Loucy (cell line): Measurements from ENCODE around the gene NHLRC2.

ENCODE experiments used
- H2AFZ ChIP-seq: fragments of 200-600 bp; sonication (generic); 2 replicates; pipeline ENCODE4 v1.6.0; 2016; ENCODE audit warnings: antibody characterized with exemption, mild to moderate bottlenecking, low read length, moderate library complexity
- H3F3A ChIP-seq: fragments of 200-600 bp; 2 replicates; pipeline ENCODE4 v1.6.0; 2016; ENCODE audit warnings: antibody characterized with exemption, low read depth, mild to moderate bottlenecking
- H3K27me3 ChIP-seq: fragments of 200-600 bp; sonication (generic); 2 replicates; pipeline ENCODE4 v1.6.1; 2014; ENCODE audit warnings: low read length, mild to moderate bottlenecking; ENCODE audit not compliant: insufficient read depth, poor library complexity, severe bottlenecking
- H3K36me3 ChIP-seq: fragments of 200-600 bp; sonication (generic); 2 replicates; pipeline ENCODE4 v1.6.1; 2016; ENCODE audit warnings: low read length; ENCODE audit not compliant: insufficient read depth
- H3K4me1 ChIP-seq: fragments of 200-600 bp; sonication (generic); 2 replicates; pipeline ENCODE4 v1.5.1; 2014; ENCODE audit warnings: low read length, mild to moderate bottlenecking; ENCODE audit not compliant: insufficient read depth, poor library complexity, severe bottlenecking
- H3K4me2 ChIP-seq: fragments of 200-600 bp; sonication (generic); 2 replicates; pipeline ENCODE4 v1.6.0; 2014; ENCODE audit warnings: antibody characterized with exemption, low read length, low read depth, mild to moderate bottlenecking; ENCODE audit not compliant: poor library complexity, severe bottlenecking
- H3K4me3 ChIP-seq: fragments of 200-600 bp; sonication (generic); 2 replicates; pipeline ENCODE4 v1.5.1; 2014; ENCODE audit warnings: low read length, mild to moderate bottlenecking, mixed read lengths; ENCODE audit not compliant: poor library complexity, severe bottlenecking
- H3K79me2 ChIP-seq: fragments of 200-600 bp; sonication (generic); 2 replicates; pipeline ENCODE4 v1.6.1; 2014; ENCODE audit warnings: low read length; ENCODE audit not compliant: insufficient read depth
- H3K9ac ChIP-seq: fragments of 200-600 bp; sonication (generic); 2 replicates; pipeline ENCODE4 v1.6.0; 2014; ENCODE audit warnings: mild to moderate bottlenecking, low read depth, low read length, moderate library complexity; ENCODE audit not compliant: poor library complexity, severe bottlenecking
- H3K9me2 ChIP-seq: fragments of 200-600 bp; sonication (generic); replicated peaks from 2 replicates; pipeline ENCODE4 v1.6.1; 2016; ENCODE audit warnings: low read depth, low read length, mixed read lengths
- H3K9me3 ChIP-seq: fragments of 200-600 bp; sonication (generic); 2 replicates; pipeline ENCODE4 v1.6.1; 2014; ENCODE audit warnings: mild to moderate bottlenecking, antibody characterized with exemption, low read length, low read depth; ENCODE audit not compliant: insufficient read depth
- H4K20me1 ChIP-seq: fragments of 200-600 bp; sonication (generic); 2 replicates; pipeline ENCODE4 v1.6.0; 2014; ENCODE audit warnings: antibody characterized with exemption, low read length, mild to moderate bottlenecking; ENCODE audit not compliant: insufficient read depth, poor library complexity, severe bottlenecking
- EZH2phosphoT487 ChIP-seq: fragments of 200-600 bp; IDR thresholded peaks from 2 replicates; pipeline ENCODE4 v1.6.1; 2018; ENCODE audit warnings: antibody characterized with exemption, mild to moderate bottlenecking, moderate library complexity, borderline replicate concordance
- TF ChIP-seq, protein P1 (sequence below): fragments of 200-600 bp; sonication (generic); conservative IDR thresholded peaks from 2 replicates; pipeline ENCODE4 v1.5.1; 2014; ENCODE audit warnings: mild to moderate bottlenecking, antibody characterized with exemption, low read length

Gene NHLRC2

DNA sequence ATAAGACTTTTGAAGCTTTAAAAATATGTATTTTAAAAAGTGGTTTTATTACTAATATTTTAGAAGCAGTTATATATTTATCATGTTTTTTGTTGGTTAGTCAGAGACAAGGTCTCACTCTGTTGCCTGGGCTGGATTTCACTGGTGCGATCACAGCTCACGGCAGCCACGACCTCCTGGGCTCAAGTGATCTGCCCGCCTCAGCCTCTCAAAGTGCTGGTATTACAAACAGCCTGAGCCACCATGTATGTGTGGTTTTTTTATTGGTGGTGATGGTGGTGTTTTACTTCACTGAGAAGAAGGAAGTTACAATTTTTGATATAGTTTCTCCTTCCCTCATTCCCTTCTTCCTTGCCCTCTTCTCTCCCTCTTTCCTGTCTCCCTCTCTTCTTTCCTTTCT, 13.4 kb downstream of the NHLRC2 start:
- TF ChIP-seq, protein P1, sequence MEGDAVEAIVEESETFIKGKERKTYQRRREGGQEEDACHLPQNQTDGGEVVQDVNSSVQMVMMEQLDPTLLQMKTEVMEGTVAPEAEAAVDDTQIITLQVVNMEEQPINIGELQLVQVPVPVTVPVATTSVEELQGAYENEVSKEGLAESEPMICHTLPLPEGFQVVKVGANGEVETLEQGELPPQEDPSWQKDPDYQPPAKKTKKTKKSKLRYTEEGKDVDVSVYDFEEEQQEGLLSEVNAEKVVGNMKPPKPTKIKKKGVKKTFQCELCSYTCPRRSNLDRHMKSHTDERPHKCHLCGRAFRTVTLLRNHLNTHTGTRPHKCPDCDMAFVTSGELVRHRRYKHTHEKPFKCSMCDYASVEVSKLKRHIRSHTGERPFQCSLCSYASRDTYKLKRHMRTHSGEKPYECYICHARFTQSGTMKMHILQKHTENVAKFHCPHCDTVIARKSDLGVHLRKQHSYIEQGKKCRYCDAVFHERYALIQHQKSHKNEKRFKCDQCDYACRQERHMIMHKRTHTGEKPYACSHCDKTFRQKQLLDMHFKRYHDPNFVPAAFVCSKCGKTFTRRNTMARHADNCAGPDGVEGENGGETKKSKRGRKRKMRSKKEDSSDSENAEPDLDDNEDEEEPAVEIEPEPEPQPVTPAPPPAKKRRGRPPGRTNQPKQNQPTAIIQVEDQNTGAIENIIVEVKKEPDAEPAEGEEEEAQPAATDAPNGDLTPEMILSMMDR = no peak
- TF ChIP-seq EZH2phosphoT487 = no peak
- Histone ChIP-seq H2AFZ (no peak overlapping the region), H3K4me2 (peak overlapping the region; percentile 75), H3F3A (peaks cover 5% of the 10 kb centered on the region; the same call in 1 of the 2 replicates), H3K4me1 (peaks cover 50% of the 10 kb centered on the region), H3K36me3 (0 out of 2 replicates have a peak, but pooled peaks cover 7% of the 10 kb centered on the region), H3K9me3 (no peaks in the 10 kb centered on the region), H3K4me3 (peak overlapping the region; percentile 52), H3K9ac (peak overlapping the region; percentile 66), H3K27me3 (no peaks in the 10 kb centered on the region), H3K79me2 (peaks cover 86% of the 10 kb centered on the region), H3K9me2 (no peaks in the 10 kb centered on the region), H4K20me1 (no peaks in the 10 kb centered on the region)

GRCh38 chr10:113869789-113870188, 15.3 kb downstream of the NHLRC2 start:
- H3K4me2 ChIP-seq = no peak overlapping the region
- TF ChIP-seq, protein P1 = no peak
- TF ChIP-seq EZH2phosphoT487 = no peak
- H3K27me3 ChIP-seq = no peaks in the 10 kb centered on the region
- H3K4me1 ChIP-seq = peaks cover 62% of the 10 kb centered on the region
- H3K79me2 ChIP-seq = peaks cover 89% of the 10 kb centered on the region
- no peaks in the 10 kb centered on the region for H3K9me3 ChIP-seq
- H3K9ac ChIP-seq = no peak overlapping the region
- H2AFZ ChIP-seq = no peak overlapping the region
- peaks cover 5% of the 10 kb centered on the region; the same call in 1 of the 2 replicates for H3F3A ChIP-seq
- no peaks in the 10 kb centered on the region for H4K20me1 ChIP-seq
- no peak overlapping the region for H3K4me3 ChIP-seq
- H3K9me2 ChIP-seq = no peaks in the 10 kb centered on the region
- no peaks in the 10 kb centered on the region for H3K36me3 ChIP-seq

- Histone ChIP-seq H3K79me2 (peaks cover 85% of the 10 kb centered on the region), H3K9me3 (no peaks in the 10 kb centered on the region), H2AFZ (no peak overlapping the region), H3F3A (peaks cover 5% of the 10 kb centered on the region; the same call in 1 of the 2 replicates), H3K4me3 (no peak overlapping the region), H4K20me1 (no peaks in the 10 kb centered on the region), H3K36me3 (peaks cover 8% of the 10 kb centered on the region; the same call in 1 of the 2 replicates), H3K4me1 (peaks cover 55% of the 10 kb centered on the region), H3K27me3 (no peaks in the 10 kb centered on the region), H3K4me2 (peak overlapping the region; percentile 23), H3K9ac (peak overlapping the region; percentile 23), H3K9me2 (no peaks in the 10 kb centered on the region)
- TF ChIP-seq, protein P1 = peak; percentile 79
- TF ChIP-seq EZH2phosphoT487 = no peak
These were observed 17.9 kb downstream of the NHLRC2 start for GRCh38 chr10:113872139-113873030.
